ENCODE data around the gene WDR27. TPM values are rescaled to one million over a fixed set of nuclear protein-coding genes. Genes with fewer than 3 reads are reported as not detected.

Gene WDR27
- total RNA-seq: 10 to 100 TPM; 12.7 to 31.0 (median 25.3) TPM
- 34.0 TPM for total RNA-seq (2013)

- WGBS (ENCODE audit: insufficient coverage): under 1% methylated on average over 92 of the region's 92 CpGs
- peak within 1 kb of the TSS; percentile 91 to 94 for H3K27ac Mint-ChIP-seq
- intact Hi-C loops (cut with micrococcal nuclease): loop anchor here (1.0 to 10.0 kb wide), 6 partner anchors 21 to 882 kb away; partner anchors contain the start of genes DYNLT2, ERMARD, PDCD2 and PSMB1
- peaks cover 16% of the 10 kb centered on the region for H3K36me3 ChIP-seq (ENCODE audit: control insufficient read depth, insufficient read depth, low read length)
- H3K4me1 Mint-ChIP-seq: peaks cover 20 to 47% of the 10 kb centered on the region in 2 donors
- peaks cover 11% of the 10 kb centered on the region for H3K4me1 ChIP-seq (ENCODE audit: control insufficient read depth, insufficient read depth, low read length)
- H3K36me3 Mint-ChIP-seq: no peaks in the 10 kb centered on the region
- no peaks in the 10 kb centered on the region for H3K9me3 ChIP-seq (ENCODE audit: control insufficient read depth, insufficient read depth, low read length)
- peak within 1 kb of the TSS; percentile 76 for H3K4me3 ChIP-seq (ENCODE audit: low read length)
- ATAC-seq (peak; percentile 83 to 92 (median 87)), DNase-seq (peak; percentile 94 to 97)
- H3K9me3 Mint-ChIP-seq: no peaks in the 10 kb centered on the region
- TF ChIP-seq, protein P1, sequence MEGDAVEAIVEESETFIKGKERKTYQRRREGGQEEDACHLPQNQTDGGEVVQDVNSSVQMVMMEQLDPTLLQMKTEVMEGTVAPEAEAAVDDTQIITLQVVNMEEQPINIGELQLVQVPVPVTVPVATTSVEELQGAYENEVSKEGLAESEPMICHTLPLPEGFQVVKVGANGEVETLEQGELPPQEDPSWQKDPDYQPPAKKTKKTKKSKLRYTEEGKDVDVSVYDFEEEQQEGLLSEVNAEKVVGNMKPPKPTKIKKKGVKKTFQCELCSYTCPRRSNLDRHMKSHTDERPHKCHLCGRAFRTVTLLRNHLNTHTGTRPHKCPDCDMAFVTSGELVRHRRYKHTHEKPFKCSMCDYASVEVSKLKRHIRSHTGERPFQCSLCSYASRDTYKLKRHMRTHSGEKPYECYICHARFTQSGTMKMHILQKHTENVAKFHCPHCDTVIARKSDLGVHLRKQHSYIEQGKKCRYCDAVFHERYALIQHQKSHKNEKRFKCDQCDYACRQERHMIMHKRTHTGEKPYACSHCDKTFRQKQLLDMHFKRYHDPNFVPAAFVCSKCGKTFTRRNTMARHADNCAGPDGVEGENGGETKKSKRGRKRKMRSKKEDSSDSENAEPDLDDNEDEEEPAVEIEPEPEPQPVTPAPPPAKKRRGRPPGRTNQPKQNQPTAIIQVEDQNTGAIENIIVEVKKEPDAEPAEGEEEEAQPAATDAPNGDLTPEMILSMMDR (IDR thresholded peaks at IDR 0.05): no peak
- H3K4me3 Mint-ChIP-seq: peak within 1 kb of the TSS; percentile 92
- H3K27me3 Mint-ChIP-seq (ENCODE audit: low read depth in 2 of 2): no peaks in the 10 kb centered on the region
- H3K27ac ChIP-seq (ENCODE audit: low read length): peak within 1 kb of the TSS; percentile 84
- no peaks in the 10 kb centered on the region for H3K27me3 ChIP-seq (ENCODE audit: control insufficient read depth, insufficient read depth, low read length)
Measured at GRCh38 chr6:169701954-169702839, at the start of gene WDR27, which contains the start of gene C6orf120. WDR27 (minus strand) TSS chr6:169702029; CDS start chr6:169689005, 13,024 bp downstream. C6orf120 (plus strand) TSS chr6:169702126; CDS start chr6:169702460, 334 bp downstream.

- WGBS (ENCODE audit: insufficient coverage): 100% methylated on average over 1 of the region's 1 CpG
- Histone ChIP-seq H3K9me3 (ENCODE audit: control insufficient read depth, insufficient read depth, low read length) (no peaks in the 10 kb centered on the region), H3K4me1 (ENCODE audit: control insufficient read depth, insufficient read depth, low read length) (no peaks in the 10 kb centered on the region), H3K4me3 (ENCODE audit: low read length) (no peak overlapping the region), H3K36me3 (ENCODE audit: control insufficient read depth, insufficient read depth, low read length) (no peaks in the 10 kb centered on the region), H3K27me3 (ENCODE audit: control insufficient read depth, insufficient read depth, low read length) (no peaks in the 10 kb centered on the region), H3K27ac (ENCODE audit: low read length) (no peak overlapping the region)
- Mint-ChIP-seq H3K36me3 (no peaks in the 10 kb centered on the region), H3K4me1 (peaks cover 20 to 24% of the 10 kb centered on the region in 2 donors), H3K27ac (no peak overlapping the region), H3K9me3 (no peaks in the 10 kb centered on the region), H3K4me3 (no peak overlapping the region), H3K27me3 (ENCODE audit: low read depth in 2 of 2) (peaks cover 0 to 6% of the 10 kb centered on the region in 2 donors)
- ATAC-seq (no peak), DNase-seq (no peak)
- TF ChIP-seq, protein P1 (IDR thresholded peaks at IDR 0.05): no peak
- intact Hi-C loops (cut with micrococcal nuclease): no loop called here
Measured at GRCh38 chr6:169746556-169746955, 44.7 kb upstream of the WDR27 start.

- Mint-ChIP-seq H3K27ac (no peak overlapping the region), H3K36me3 (no peaks in the 10 kb centered on the region), H3K27me3 (ENCODE audit: low read depth in 2 of 2) (peaks cover 0 to 6% of the 10 kb centered on the region in 2 donors), H3K4me3 (no peak overlapping the region), H3K4me1 (peaks cover 8 to 12% of the 10 kb centered on the region in 2 donors), H3K9me3 (no peaks in the 10 kb centered on the region)
- WGBS (ENCODE audit: insufficient coverage): 88% methylated on average over 3 of the region's 3 CpGs
- TF ChIP-seq, protein P1 (IDR thresholded peaks at IDR 0.05): no peak
- ATAC-seq: no peak
- intact Hi-C loops (cut with micrococcal nuclease): no loop called here
- Histone ChIP-seq H3K36me3 (ENCODE audit: control insufficient read depth, insufficient read depth, low read length) (no peaks in the 10 kb centered on the region), H3K9me3 (ENCODE audit: control insufficient read depth, insufficient read depth, low read length) (no peaks in the 10 kb centered on the region), H3K4me3 (ENCODE audit: low read length) (no peak overlapping the region), H3K27ac (ENCODE audit: low read length) (no peak overlapping the region), H3K27me3 (ENCODE audit: control insufficient read depth, insufficient read depth, low read length) (no peaks in the 10 kb centered on the region), H3K4me1 (ENCODE audit: control insufficient read depth, insufficient read depth, low read length) (no peaks in the 10 kb centered on the region)
- no peak for DNase-seq
Measured at GRCh38 chr6:169745405-169745804, 43.6 kb upstream of the WDR27 start.

Measured in natural killer cell (primary cell).